PC-9 (cell line): ENCODE measurements around the gene PKD2L2. TPM values are rescaled to one million over a fixed set of nuclear protein-coding genes. Genes with fewer than 3 reads are reported as not detected.

Experiments used
- BruUV-seq: library from RNA; stranded (reverse); fragments of 400-500 nt; replicated peaks from 2 replicates; lab custom pipeline; 2021; lab: Mats Ljungman, UMichigan
- CTCF ChIA-PET: fragments of 300-600 bp; sonication (Branson Sonifier 250); formaldehyde crosslinking; loops from one replicate; lab custom pipeline; 2022; ENCODE audit warnings: antibody characterized with exemption; lab: Charles Lee
- POLR2A ChIA-PET: fragments of 300-600 bp; sonication (Branson Sonifier 250); formaldehyde crosslinking; loops from one replicate; lab custom pipeline; 2022; ENCODE audit warnings: antibody characterized with exemption; ENCODE audit not compliant: unreplicated experiment; lab: Charles Lee
- DNase-seq, 2 experiments: peaks; one replicate each; pipeline versions ENCODE4 v3.0.0 to v3.0.0-alpha.2; 2015 to 2022; ENCODE audit warnings: mixed read lengths in 1 of 2
- H2AFZ ChIP-seq: fragments of 200-600 bp; sonication (generic); 2 replicates; pipeline ENCODE4 v1.8.1; 2017; ENCODE audit warnings: antibody characterized with exemption
- H3F3A ChIP-seq: fragments of 200-600 bp; sonication (generic); 2 replicates; pipeline ENCODE4 v1.8.1; 2017; ENCODE audit warnings: antibody characterized with exemption, mild to moderate bottlenecking, low read depth; ENCODE audit not compliant: insufficient read depth
- H3K27ac ChIP-seq: fragments of 200-600 bp; sonication (generic); 2 replicates; pipeline ENCODE4 v1.6.1; 2016; ENCODE audit warnings: mixed run types
- H3K27me3 ChIP-seq: fragments of 200-600 bp; sonication (generic); 2 replicates; pipeline ENCODE4 v1.6.1; 2016; ENCODE audit warnings: low read depth, mixed run types; ENCODE audit not compliant: insufficient read depth
- H3K36me3 ChIP-seq: fragments of 200-600 bp; sonication (generic); 2 replicates; pipeline ENCODE4 v1.6.1; 2016; ENCODE audit warnings: low read depth, mixed run types
- H3K4me1 ChIP-seq: fragments of 200-600 bp; sonication (generic); replicated peaks from 2 replicates; pipeline ENCODE4 v1.6.1; 2016; ENCODE audit warnings: mixed run types; ENCODE audit not compliant: insufficient read depth
- H3K4me2 ChIP-seq: fragments of 200-600 bp; sonication (generic); 2 replicates; pipeline ENCODE4 v1.6.1; 2017; ENCODE audit warnings: mixed run types
- H3K4me3 ChIP-seq: fragments of 200-600 bp; sonication (generic); 2 replicates; pipeline ENCODE4 v1.6.1; 2016; ENCODE audit warnings: mixed run types
- H3K79me2 ChIP-seq: fragments of 200-600 bp; sonication (generic); 2 replicates; pipeline ENCODE4 v1.6.1; 2017; ENCODE audit warnings: low read depth, mixed run types
- H3K9me2 ChIP-seq: fragments of 200-600 bp; sonication (generic); 2 replicates; pipeline ENCODE4 v1.8.1; 2017; ENCODE audit warnings: mild to moderate bottlenecking; ENCODE audit not compliant: insufficient read depth
- H3K9me3 ChIP-seq: fragments of 200-600 bp; sonication (generic); 2 replicates; pipeline ENCODE4 v1.8.1; 2016; ENCODE audit warnings: low read depth; ENCODE audit not compliant: insufficient read depth
- H4K20me1 ChIP-seq: fragments of 200-600 bp; sonication (generic); 2 replicates; pipeline ENCODE4 v1.8.1; 2017; ENCODE audit not compliant: insufficient read depth
- CTCF ChIP-seq: fragments of 200-600 bp; sonication (generic); conservative IDR thresholded peaks from 2 replicates; pipeline ENCODE4 v1.6.1; 2017; ENCODE audit warnings: mixed run types, antibody characterized with exemption, mild to moderate bottlenecking, moderate library complexity
- EZH2 ChIP-seq: fragments of 200-600 bp; sonication (generic); IDR thresholded peaks from 2 replicates; pipeline ENCODE4 v1.8.0; 2017; ENCODE audit warnings: antibody characterized with exemption, low read depth
- intact Hi-C: fragments of 100-400 bp; cut with micrococcal nuclease; formaldehyde crosslinking; loops from one replicate; pipeline ENCODE4 v1.10.0; 2022; ENCODE audit not compliant: unreplicated experiment
- total RNA-seq: library from RNA; stranded (reverse); gene quantifications from 2 replicates; pipeline ENCODE4 v1.2.3, GENCODE V29; 2021

PKD2L2 gene
- total RNA-seq, 1 experiment from 2014 or later, result 0.46 TPM

- TF ChIP-seq EZH2, result no peak
- TF ChIP-seq CTCF, result no peak
- no peak overlapping the region for H2AFZ ChIP-seq
- no peaks in the 10 kb centered on the region for H3K27me3 ChIP-seq
- intact Hi-C loops, result no loop called here
- H3K79me2 ChIP-seq, result no peaks in the 10 kb centered on the region
- H3K36me3 ChIP-seq, result no peaks in the 10 kb centered on the region
- POLR2A ChIA-PET, result interaction anchor here (0.7 kb wide), 1 partner anchor 63 kb away, joined by 3 read pairs; no protein-coding TSS in a partner anchor
- no peak overlapping the region for H3K4me3 ChIP-seq
- H4K20me1 ChIP-seq, result no peaks in the 10 kb centered on the region
- no peaks in the 10 kb centered on the region for H3K4me1 ChIP-seq
- no peak overlapping the region for H3K4me2 ChIP-seq
- no peak for DNase-seq
- H3K9me2 ChIP-seq, result no peaks in the 10 kb centered on the region
- BruUV-seq, result no TSS peak
- no peak overlapping the region for H3K27ac ChIP-seq
- H3F3A ChIP-seq, result no peaks in the 10 kb centered on the region
- H3K9me3 ChIP-seq, result no peaks in the 10 kb centered on the region
- CTCF ChIA-PET, result no interaction called here
Measured at GRCh38 chr5:137872466-137872865, 16.8 kb upstream of the PKD2L2 start.

DNA sequence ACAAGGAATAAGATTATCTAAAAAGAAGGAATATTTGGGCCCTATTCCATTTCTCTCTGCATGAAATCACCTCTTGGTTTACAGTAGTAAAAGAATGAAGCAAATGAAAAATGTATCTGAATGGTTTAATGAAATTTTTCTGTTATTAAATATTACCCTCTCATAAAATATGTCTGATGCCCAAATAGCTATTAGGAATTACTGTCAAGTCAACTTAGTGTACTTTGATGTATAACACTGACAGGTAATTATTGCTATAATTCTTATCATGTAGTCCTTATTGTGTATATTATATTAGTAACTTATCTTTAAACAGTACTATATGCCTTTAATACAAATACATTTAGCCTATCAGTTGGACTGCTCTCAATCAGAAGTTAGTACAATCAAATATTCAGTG, 13.2 kb upstream of the PKD2L2 start:
- CTCF ChIA-PET, result no interaction called here
- no peak overlapping the region for H3K4me3 ChIP-seq
- POLR2A ChIA-PET, result no interaction called here
- no peak overlapping the region for H3K4me2 ChIP-seq
- H2AFZ ChIP-seq, result no peak overlapping the region
- no peaks in the 10 kb centered on the region for H3K36me3 ChIP-seq
- no peaks in the 10 kb centered on the region for H3K79me2 ChIP-seq
- no peaks in the 10 kb centered on the region for H3K4me1 ChIP-seq
- no peaks in the 10 kb centered on the region for H3K9me3 ChIP-seq
- H3K27ac ChIP-seq, result no peak overlapping the region
- H3K27me3 ChIP-seq, result no peaks in the 10 kb centered on the region
- intact Hi-C loops, result no loop called here
- H4K20me1 ChIP-seq, result no peaks in the 10 kb centered on the region
- no peak for DNase-seq
- H3F3A ChIP-seq, result no peaks in the 10 kb centered on the region
- TF ChIP-seq CTCF, result no peak
- no peak for TF ChIP-seq EZH2
- H3K9me2 ChIP-seq, result no peaks in the 10 kb centered on the region
- no TSS peak for BruUV-seq

- no peaks in the 10 kb centered on the region for H3K27me3 ChIP-seq
- no TSS peak for BruUV-seq
- no peak overlapping the region for H3K27ac ChIP-seq
- intact Hi-C loops, result loop anchor here (10.0 kb wide), 1 partner anchor 96 kb away; no protein-coding TSS in a partner anchor
- DNase-seq, result no peak
- CTCF ChIA-PET, result no interaction called here
- H3K4me2 ChIP-seq, result no peak overlapping the region
- POLR2A ChIA-PET, result no interaction called here
- H3K4me1 ChIP-seq, result no peaks in the 10 kb centered on the region
- no peaks in the 10 kb centered on the region for H3F3A ChIP-seq
- no peaks in the 10 kb centered on the region for H3K36me3 ChIP-seq
- H3K4me3 ChIP-seq, result no peak overlapping the region
- no peak overlapping the region for H2AFZ ChIP-seq
- H4K20me1 ChIP-seq, result no peaks in the 10 kb centered on the region
- H3K9me3 ChIP-seq, result no peaks in the 10 kb centered on the region
- no peaks in the 10 kb centered on the region for H3K9me2 ChIP-seq
- no peaks in the 10 kb centered on the region for H3K79me2 ChIP-seq
- TF ChIP-seq CTCF (no peak), EZH2 (no peak)
Measured at GRCh38 chr5:137880313-137880712, 8.9 kb upstream of the PKD2L2 start.
